NCI-H2107 treated with DMSO at 0.1 percent for 48 hours (cell line): ENCODE measurements around the gene OR2T3.
"Not testable (repeated sequence)": the region's sequence is repeated elsewhere in the genome, so short reads cannot be mapped to it uniquely, and the experiment has no call there.

ENCODE experiments used
- DNase-seq: peaks from one replicate; lab custom pipeline; 2025; ENCODE audit not compliant: unreplicated experiment; lab: John Stamatoyannopoulos, UW

The OR2T3 gene

DNA sequence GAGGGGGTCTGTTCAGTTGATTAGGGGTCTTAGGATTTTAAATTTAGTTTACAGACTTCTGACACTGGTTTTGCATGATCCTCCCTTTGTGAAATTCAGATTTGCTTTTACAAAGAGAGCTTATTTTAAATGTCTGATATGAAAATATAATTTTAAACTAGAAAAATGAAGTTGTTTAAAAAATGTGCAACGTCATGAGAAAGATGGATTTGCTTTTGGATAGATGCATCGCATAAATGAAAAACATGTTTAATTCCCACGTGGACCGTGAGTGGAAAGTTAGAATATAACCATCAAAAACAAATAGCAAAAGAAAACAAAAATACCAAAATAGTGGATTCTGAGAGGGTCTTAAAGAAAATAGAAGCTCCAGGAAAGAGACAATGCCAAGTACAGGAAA lies 2.0 kb upstream of the OR2T3 start:
- DNase-seq: no peak

DNA sequence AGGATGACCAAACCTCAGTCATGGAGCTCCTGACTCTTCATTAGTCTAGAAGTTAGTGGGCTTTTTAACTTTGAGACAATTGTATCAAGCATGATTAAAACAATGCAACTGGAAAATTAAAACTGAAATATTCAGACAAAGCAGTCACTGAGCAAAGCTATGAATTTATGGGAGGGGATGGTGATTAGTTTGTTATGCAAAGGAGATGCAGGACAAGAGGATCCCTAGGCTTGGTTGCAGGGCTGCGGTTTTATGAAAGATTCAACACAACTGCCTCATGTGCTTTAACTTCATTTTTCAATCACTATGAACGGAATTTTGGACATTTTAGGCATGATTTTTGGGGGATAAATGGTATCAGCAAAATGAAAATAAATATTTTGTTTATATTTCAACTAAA lies 1.0 kb upstream of the OR2T3 start:
- DNase-seq: not testable (repeated sequence)

GRCh38 chr1:248475660-248476059 lies 2.5 kb downstream of the OR2T3 start:
- DNase-seq: not testable (repeated sequence)

GRCh38 chr1:248481686-248482579 lies 8.8 kb downstream of the OR2T3 start:
- DNase-seq: not testable (repeated sequence)

- DNase-seq: not testable (repeated sequence)
Measured at GRCh38 chr1:248488289-248488688, 15.1 kb downstream of the OR2T3 start, which contains the start of gene OR2T5. Gene OR2T5 (plus strand): TSS chr1:248488589. CDS start chr1:248488589, 0 bp downstream.

- DNase-seq: not testable (repeated sequence)
Measured at GRCh38 chr1:248496661-248497060, 23.5 kb downstream of the OR2T3 start.

DNA sequence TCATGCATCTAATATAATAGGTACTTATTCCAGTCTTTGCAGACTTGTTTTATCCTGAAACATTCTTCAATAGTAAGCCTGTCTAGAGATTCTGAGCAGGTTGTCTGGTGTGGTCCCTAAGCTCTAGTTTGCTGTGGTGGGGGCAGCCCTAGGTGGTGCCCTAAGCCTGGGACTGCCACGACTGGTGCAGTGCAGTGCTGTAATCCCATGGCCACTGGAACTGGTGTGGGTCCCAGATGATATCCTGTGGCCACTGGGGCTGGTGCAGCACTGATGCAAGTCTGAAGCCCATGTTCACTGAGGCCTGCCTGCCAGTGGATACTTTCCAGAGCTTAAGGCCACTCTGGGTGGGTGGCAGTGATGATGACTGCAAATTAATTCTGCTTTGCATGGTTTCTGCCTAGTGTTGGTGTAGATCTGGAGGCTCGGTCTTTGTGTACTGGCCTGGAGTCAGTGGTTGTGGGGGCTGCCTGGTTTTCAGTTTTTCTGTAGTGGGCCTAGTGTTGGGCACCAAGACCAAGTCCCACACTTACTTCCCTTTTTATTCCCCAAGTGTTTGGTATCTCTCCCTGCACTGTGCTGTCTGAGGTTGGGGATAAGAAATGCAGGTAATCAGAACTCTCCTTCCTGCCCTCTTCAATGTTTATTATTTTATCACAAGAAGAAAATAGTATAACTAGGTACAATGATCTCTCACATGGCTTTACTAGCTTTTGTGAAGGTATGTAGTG lies 27.3 kb downstream of the OR2T3 start:
- not testable (repeated sequence) for DNase-seq

DNA sequence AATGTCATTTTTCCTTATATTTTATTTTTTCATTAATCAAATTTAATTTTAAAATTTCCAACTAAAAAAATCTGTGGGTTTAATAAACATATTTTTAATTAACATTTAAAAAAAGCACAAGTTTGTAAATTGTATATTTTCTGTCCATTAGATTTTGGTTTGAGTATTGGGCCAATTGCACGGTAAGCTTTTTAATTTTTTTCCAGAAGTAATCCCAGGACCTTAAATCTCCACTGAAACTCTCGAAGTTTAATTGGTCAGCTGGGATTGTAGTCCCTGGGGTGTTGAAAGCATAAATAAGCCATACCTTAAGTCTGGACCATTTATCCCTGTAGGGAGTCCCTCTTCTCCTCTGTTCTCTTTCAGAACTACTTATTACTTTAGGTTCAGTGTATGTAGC lies 34.6 kb downstream of the OR2T3 start, which contains the start of gene OR2G6:
TSS of gene OR2G6 (plus strand) at position 301 of the 400 bp plus-strand sequence. CDS start 13,574 bp downstream, outside the sequence.
- DNase-seq: not testable (repeated sequence)

DNA sequence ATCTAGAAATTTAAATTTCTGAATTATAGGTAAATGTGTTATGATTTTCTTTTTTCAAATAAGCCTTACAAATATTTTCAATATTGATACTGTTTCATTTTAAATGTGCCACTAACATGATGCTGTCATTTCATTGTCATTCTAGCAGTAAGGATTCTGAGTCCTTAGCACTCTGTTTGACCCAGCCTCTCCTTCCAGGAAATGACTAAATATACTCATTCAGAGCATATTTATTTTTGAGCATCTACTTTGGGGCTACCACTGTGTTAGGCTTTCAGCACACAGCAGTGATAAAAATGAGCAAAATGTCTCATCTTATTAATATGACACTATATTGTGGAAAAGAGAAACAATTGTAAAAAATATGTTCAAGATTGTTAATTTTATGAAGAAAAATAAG lies 37.1 kb downstream of the OR2T3 start:
- DNase-seq: not testable (repeated sequence)

DNA sequence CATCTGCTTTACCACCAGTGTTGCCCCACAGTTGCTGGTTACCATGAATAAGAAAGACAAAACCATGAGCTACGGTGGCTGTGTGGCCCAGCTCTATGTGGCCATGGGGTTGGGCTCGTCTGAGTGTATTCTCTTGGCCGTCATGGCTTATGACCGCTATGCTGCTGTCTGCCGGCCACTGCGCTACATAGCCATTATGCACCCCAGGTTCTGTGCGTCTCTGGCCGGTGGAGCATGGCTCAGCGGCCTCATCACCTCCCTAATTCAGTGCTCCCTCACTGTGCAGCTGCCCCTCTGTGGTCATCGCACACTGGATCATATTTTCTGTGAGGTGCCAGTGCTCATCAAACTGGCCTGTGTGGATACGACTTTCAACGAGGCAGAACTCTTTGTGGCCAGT lies 48.7 kb downstream of the OR2T3 start:
- no peak for DNase-seq
